Stimulated activated CD8-positive, alpha-beta memory T cell treated with anti-CD3 and anti-CD28 coated beads, Interleukin-2, amount 100 ng/mL, for 48 hours (primary cell): ENCODE data around the gene ELL.

Experiments used
- DNase-seq, 2 donors: peaks; one replicate each; pipeline ENCODE4 v3.0.0-alpha.2; 2020; ENCODE audit warnings: low read depth in 2 of 2

Gene ELL

GRCh38 chr19:18435178-18435841, 86.6 kb downstream of the ELL start:
- no peak for DNase-seq

- DNase-seq: no peak
These were observed 87.3 kb downstream of the ELL start for GRCh38 chr19:18434411-18435175.

- DNase-seq: no peak
These were observed 88.0 kb downstream of the ELL start for GRCh38 chr19:18433735-18434398.

- no peak for DNase-seq
These were observed 88.7 kb downstream of the ELL start for GRCh38 chr19:18433015-18433691.

GRCh38 chr19:18432275-18433014, 89.4 kb downstream of the ELL start:
- DNase-seq: no peak

GRCh38 chr19:18431351-18432197, 90.3 kb downstream of the ELL start:
- no peak for DNase-seq

- no peak for DNase-seq
These were observed 91.3 kb downstream of the ELL start for GRCh38 chr19:18430417-18431144.

GRCh38 chr19:18429717-18430416, 92.0 kb downstream of the ELL start:
- no peak for DNase-seq

- DNase-seq: peak; percentile 78 to 80
These were observed 92.8 kb downstream of the ELL start for GRCh38 chr19:18428787-18429674.

GRCh38 chr19:18428173-18428786, 93.6 kb downstream of the ELL start:
- no peak for DNase-seq

GRCh38 chr19:18427743-18428113, 94.1 kb downstream of the ELL start:
- no peak for DNase-seq

- no peak for DNase-seq
These were observed 94.7 kb downstream of the ELL start for GRCh38 chr19:18427080-18427742.

GRCh38 chr19:18426416-18426767, 95.5 kb downstream of the ELL start:
- no peak for DNase-seq

- DNase-seq: no peak
These were observed 96.1 kb downstream of the ELL start for GRCh38 chr19:18425515-18426415.

GRCh38 chr19:18424890-18425514, 96.9 kb downstream of the ELL start:
- no peak for DNase-seq
